ENCODE results near the gene SLC46A3.

The SLC46A3 gene

GRCh38 chr13:28679628-28680027, 39.1 kb downstream of the SLC46A3 start:
- TF ChIP-seq SPI1 (IDR thresholded peaks at IDR 0.05; ENCODE audit: borderline replicate concordance, low read depth) (no peak), POLR2AphosphoS5 (IDR thresholded peaks at IDR 0.05; ENCODE audit: low read depth) (no peak), REST (IDR thresholded peaks at IDR 0.05; ENCODE audit: insufficient replicate concordance, low read depth) (no peak), CTCF (IDR thresholded peaks at IDR 0.05; ENCODE audit: insufficient read depth, low read length) (no peak), GABPA (IDR thresholded peaks at IDR 0.05; ENCODE audit: low read depth) (no peak)
- Histone ChIP-seq H3K27me3 (ENCODE audit: insufficient read depth, poor library complexity, severe bottlenecking) (no peaks in the 10 kb centered on the region), H3K27ac (replicated peaks) (no peak overlapping the region), H3K4me3 (replicated peaks; ENCODE audit: insufficient read depth, low read length) (no peak overlapping the region)
- DNase-seq (ENCODE audit: low read depth in 1 of 2, low spot score in 1 of 2): no peak

DNA sequence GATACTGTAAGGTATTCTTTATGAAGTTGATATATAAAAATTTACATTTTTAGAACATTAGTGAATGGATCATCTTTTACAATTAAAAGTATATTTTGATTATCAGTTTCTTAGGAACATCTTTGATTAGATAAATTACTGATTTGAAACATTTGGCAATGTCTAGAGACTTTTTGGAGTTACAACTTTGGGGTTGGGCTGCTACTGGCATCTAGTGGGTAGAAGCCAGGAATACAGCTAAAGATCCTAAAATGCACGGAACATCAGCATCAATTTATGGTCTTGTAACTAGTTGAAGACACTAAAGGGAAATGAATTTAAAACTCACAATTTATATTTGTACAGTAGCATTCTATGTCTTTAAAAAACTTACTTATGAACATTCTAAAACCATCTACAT, 40.0 kb downstream of the SLC46A3 start:
- no peak overlapping the region for H3K4me3 ChIP-seq (replicated peaks; ENCODE audit: insufficient read depth, low read length)
- no peaks in the 10 kb centered on the region for H3K27me3 ChIP-seq (ENCODE audit: insufficient read depth, poor library complexity, severe bottlenecking)
- H3K27ac ChIP-seq (replicated peaks): no peak overlapping the region
- no peak for DNase-seq (ENCODE audit: low read depth in 1 of 2, low spot score in 1 of 2)
- no peak for TF ChIP-seq CTCF (IDR thresholded peaks at IDR 0.05; ENCODE audit: insufficient read depth, low read length)

DNA sequence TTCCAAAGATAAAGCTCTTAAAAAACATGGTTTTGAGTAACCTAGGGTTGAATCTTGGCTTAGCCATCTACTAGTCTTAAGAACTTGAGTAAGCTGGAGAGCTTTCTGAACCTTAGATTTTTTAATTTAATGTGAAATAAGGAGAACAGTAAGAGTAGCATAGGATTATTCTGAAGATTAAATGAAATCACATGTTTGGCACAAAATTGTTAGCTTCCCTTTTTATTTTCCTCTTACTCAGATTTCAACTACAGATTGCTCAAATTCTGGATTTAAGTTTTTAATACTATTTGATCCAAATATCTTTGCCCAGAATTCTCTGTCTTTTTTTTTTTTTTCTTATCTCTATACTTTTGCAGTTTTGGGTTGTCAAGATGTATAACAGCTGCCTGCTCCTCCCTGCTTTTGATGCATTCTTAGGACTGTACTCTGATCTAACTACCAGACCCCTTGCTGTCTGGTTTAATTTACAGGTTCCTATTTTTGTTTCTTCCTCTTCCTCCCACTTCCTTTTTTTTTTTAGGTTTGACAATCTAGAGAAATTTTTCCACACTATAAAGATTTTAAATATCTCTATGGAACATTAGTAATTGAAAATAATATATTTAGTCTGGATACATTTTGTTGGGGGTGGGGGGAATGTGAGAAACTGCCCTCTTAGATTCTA, 47.5 kb downstream of the SLC46A3 start:
- H3K4me3 ChIP-seq (replicated peaks; ENCODE audit: insufficient read depth, low read length): no peak overlapping the region
- no peak overlapping the region for H3K27ac ChIP-seq (replicated peaks)
- H3K27me3 ChIP-seq (ENCODE audit: insufficient read depth, poor library complexity, severe bottlenecking): no peaks in the 10 kb centered on the region
- TF ChIP-seq CTCF (IDR thresholded peaks at IDR 0.05; ENCODE audit: insufficient read depth, low read length) (no peak), GABPA (IDR thresholded peaks at IDR 0.05; ENCODE audit: low read depth) (no peak), SPI1 (IDR thresholded peaks at IDR 0.05; ENCODE audit: borderline replicate concordance, low read depth) (peak; percentile 93), REST (IDR thresholded peaks at IDR 0.05; ENCODE audit: insufficient replicate concordance, low read depth) (no peak), POLR2AphosphoS5 (IDR thresholded peaks at IDR 0.05; ENCODE audit: low read depth) (no peak)
- peak in 1 of 2 experiments; percentile 15 for DNase-seq (ENCODE audit: low read depth in 1 of 2, low spot score in 1 of 2)

DNA sequence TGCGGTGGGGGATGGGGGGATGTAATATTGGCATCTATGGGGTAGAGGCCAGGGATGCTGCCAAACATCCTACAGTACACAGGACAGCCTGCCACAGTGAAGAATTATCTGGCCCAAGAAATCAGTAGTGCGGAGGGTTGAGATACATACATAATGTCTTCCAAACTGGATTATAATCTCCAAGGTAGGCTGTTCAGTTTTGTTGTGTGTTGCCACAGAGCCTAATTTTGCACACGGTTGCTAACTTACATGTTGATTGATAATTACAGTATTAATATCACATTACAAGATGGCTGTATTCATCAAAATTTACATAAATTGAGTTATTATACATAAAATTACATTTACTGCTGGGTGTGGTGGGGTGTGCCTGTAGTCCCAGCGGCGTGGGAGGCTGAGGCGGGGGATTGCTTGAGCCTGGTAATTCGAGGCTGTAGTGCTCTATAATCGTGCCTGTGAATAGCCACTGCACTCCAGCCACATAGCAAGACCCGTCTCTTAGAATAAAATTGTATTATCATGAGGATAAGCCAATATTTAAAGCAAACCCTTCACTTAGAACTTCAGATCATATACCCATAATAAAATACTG, 51.8 kb downstream of the SLC46A3 start:
- Histone ChIP-seq H3K27ac (replicated peaks) (no peak overlapping the region), H3K27me3 (ENCODE audit: insufficient read depth, poor library complexity, severe bottlenecking) (no peaks in the 10 kb centered on the region), H3K4me3 (replicated peaks; ENCODE audit: insufficient read depth, low read length) (no peak overlapping the region)
- no peak for DNase-seq (ENCODE audit: low read depth in 1 of 2, low spot score in 1 of 2)
- TF ChIP-seq CTCF (IDR thresholded peaks at IDR 0.05; ENCODE audit: insufficient read depth, low read length): no peak
- TF ChIP-seq REST (IDR thresholded peaks at IDR 0.05; ENCODE audit: insufficient replicate concordance, low read depth): no peak
- no peak for TF ChIP-seq GABPA (IDR thresholded peaks at IDR 0.05; ENCODE audit: low read depth)
- TF ChIP-seq POLR2AphosphoS5 (IDR thresholded peaks at IDR 0.05; ENCODE audit: low read depth): no peak
- no peak for TF ChIP-seq SPI1 (IDR thresholded peaks at IDR 0.05; ENCODE audit: borderline replicate concordance, low read depth)

All from HL-60 (cell line).